PC-9 (cell line): ENCODE data around the gene GPR108. TPM values are rescaled to one million over a fixed set of nuclear protein-coding genes. Genes with fewer than 3 reads are reported as not detected.
"Not testable (repeated sequence)": the region's sequence is repeated elsewhere in the genome, so short reads cannot be mapped to it uniquely, and the experiment has no call there.

Experiments used
- BruUV-seq: library from RNA; stranded (reverse); fragments of 400-500 nt; replicated peaks from 2 replicates; lab custom pipeline; 2021; lab: Mats Ljungman, UMichigan
- CTCF ChIA-PET: fragments of 300-600 bp; sonication (Branson Sonifier 250); formaldehyde crosslinking; loops from one replicate; lab custom pipeline; 2022; ENCODE audit warnings: antibody characterized with exemption; lab: Charles Lee
- POLR2A ChIA-PET: fragments of 300-600 bp; sonication (Branson Sonifier 250); formaldehyde crosslinking; loops from one replicate; lab custom pipeline; 2022; ENCODE audit warnings: antibody characterized with exemption; ENCODE audit not compliant: unreplicated experiment; lab: Charles Lee
- DNase-seq, 2 experiments: peaks; one replicate each; pipeline versions ENCODE4 v3.0.0 to v3.0.0-alpha.2; 2015 to 2022; ENCODE audit warnings: mixed read lengths in 1 of 2
- H2AFZ ChIP-seq: fragments of 200-600 bp; sonication (generic); 2 replicates; pipeline ENCODE4 v1.8.1; 2017; ENCODE audit warnings: antibody characterized with exemption
- H3F3A ChIP-seq: fragments of 200-600 bp; sonication (generic); 2 replicates; pipeline ENCODE4 v1.8.1; 2017; ENCODE audit warnings: antibody characterized with exemption, mild to moderate bottlenecking, low read depth; ENCODE audit not compliant: insufficient read depth
- H3K27ac ChIP-seq: fragments of 200-600 bp; sonication (generic); 2 replicates; pipeline ENCODE4 v1.6.1; 2016; ENCODE audit warnings: mixed run types
- H3K27me3 ChIP-seq: fragments of 200-600 bp; sonication (generic); 2 replicates; pipeline ENCODE4 v1.6.1; 2016; ENCODE audit warnings: low read depth, mixed run types; ENCODE audit not compliant: insufficient read depth
- H3K36me3 ChIP-seq: fragments of 200-600 bp; sonication (generic); 2 replicates; pipeline ENCODE4 v1.6.1; 2016; ENCODE audit warnings: low read depth, mixed run types
- H3K4me1 ChIP-seq: fragments of 200-600 bp; sonication (generic); replicated peaks from 2 replicates; pipeline ENCODE4 v1.6.1; 2016; ENCODE audit warnings: mixed run types; ENCODE audit not compliant: insufficient read depth
- H3K4me2 ChIP-seq: fragments of 200-600 bp; sonication (generic); 2 replicates; pipeline ENCODE4 v1.6.1; 2017; ENCODE audit warnings: mixed run types
- H3K4me3 ChIP-seq: fragments of 200-600 bp; sonication (generic); 2 replicates; pipeline ENCODE4 v1.6.1; 2016; ENCODE audit warnings: mixed run types
- H3K79me2 ChIP-seq: fragments of 200-600 bp; sonication (generic); 2 replicates; pipeline ENCODE4 v1.6.1; 2017; ENCODE audit warnings: low read depth, mixed run types
- H3K9me2 ChIP-seq: fragments of 200-600 bp; sonication (generic); 2 replicates; pipeline ENCODE4 v1.8.1; 2017; ENCODE audit warnings: mild to moderate bottlenecking; ENCODE audit not compliant: insufficient read depth
- H3K9me3 ChIP-seq: fragments of 200-600 bp; sonication (generic); 2 replicates; pipeline ENCODE4 v1.8.1; 2016; ENCODE audit warnings: low read depth; ENCODE audit not compliant: insufficient read depth
- H4K20me1 ChIP-seq: fragments of 200-600 bp; sonication (generic); 2 replicates; pipeline ENCODE4 v1.8.1; 2017; ENCODE audit not compliant: insufficient read depth
- EZH2 ChIP-seq: fragments of 200-600 bp; sonication (generic); IDR thresholded peaks from 2 replicates; pipeline ENCODE4 v1.8.0; 2017; ENCODE audit warnings: antibody characterized with exemption, low read depth
- intact Hi-C: fragments of 100-400 bp; cut with micrococcal nuclease; formaldehyde crosslinking; loops from one replicate; pipeline ENCODE4 v1.10.0; 2022; ENCODE audit not compliant: unreplicated experiment
- total RNA-seq: library from RNA; stranded (reverse); gene quantifications from 2 replicates; pipeline ENCODE4 v1.2.3, GENCODE V29; 2021
- TF ChIP-seq, protein P1 (sequence below): fragments of 200-600 bp; sonication (generic); conservative IDR thresholded peaks from 2 replicates; pipeline ENCODE4 v1.6.1; 2017; ENCODE audit warnings: mixed run types, antibody characterized with exemption, mild to moderate bottlenecking, moderate library complexity

GPR108 gene
- total RNA-seq, 1 experiment from 2014 or later, result 66.8 TPM

DNA sequence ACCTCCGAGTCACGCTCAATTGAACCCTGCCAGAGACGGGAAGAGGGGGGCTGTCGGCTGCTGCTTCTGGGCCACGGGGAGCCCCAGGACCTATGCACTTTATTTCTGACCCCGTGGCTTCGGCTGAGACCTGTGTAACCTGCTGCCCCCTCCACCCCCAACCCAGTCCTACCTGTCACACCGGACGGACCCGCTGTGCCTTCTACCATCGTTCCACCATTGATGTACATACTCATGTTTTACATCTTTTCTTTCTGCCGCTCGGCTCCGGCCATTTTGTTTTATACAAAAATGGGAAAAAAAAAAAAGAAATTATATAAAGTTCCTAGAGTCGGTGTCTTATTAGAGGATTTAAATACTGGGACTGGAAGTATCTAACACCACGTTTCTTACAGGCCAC is 13.8 kb upstream of the GPR108 start:
- Histone ChIP-seq H2AFZ (no peak overlapping the region), H3K4me1 (0 out of 2 replicates have a peak, but pooled peaks cover 5% of the 10 kb centered on the region), H3K36me3 (peaks cover 17% of the 10 kb centered on the region; the same call in 1 of the 2 replicates), H3K79me2 (peaks cover 11% of the 10 kb centered on the region), H3F3A (peaks cover 69% of the 10 kb centered on the region), H4K20me1 (peaks cover 4% of the 10 kb centered on the region), H3K4me3 (no peak overlapping the region), H3K27ac (peak overlapping the region; percentile 21; the same call in 1 of the 2 replicates), H3K4me2 (no peak overlapping the region), H3K9me2 (no peaks in the 10 kb centered on the region), H3K27me3 (no peaks in the 10 kb centered on the region), H3K9me3 (no peaks in the 10 kb centered on the region)
- DNase-seq, result peak in 1 of 2 experiments; percentile 53
- TSS peak; percentile 15 for BruUV-seq
- CTCF ChIA-PET, result no interaction called here
- intact Hi-C loops, result no loop called here
- POLR2A ChIA-PET, result no interaction called here
- TF ChIP-seq EZH2, result no peak
- TF ChIP-seq, protein P1, sequence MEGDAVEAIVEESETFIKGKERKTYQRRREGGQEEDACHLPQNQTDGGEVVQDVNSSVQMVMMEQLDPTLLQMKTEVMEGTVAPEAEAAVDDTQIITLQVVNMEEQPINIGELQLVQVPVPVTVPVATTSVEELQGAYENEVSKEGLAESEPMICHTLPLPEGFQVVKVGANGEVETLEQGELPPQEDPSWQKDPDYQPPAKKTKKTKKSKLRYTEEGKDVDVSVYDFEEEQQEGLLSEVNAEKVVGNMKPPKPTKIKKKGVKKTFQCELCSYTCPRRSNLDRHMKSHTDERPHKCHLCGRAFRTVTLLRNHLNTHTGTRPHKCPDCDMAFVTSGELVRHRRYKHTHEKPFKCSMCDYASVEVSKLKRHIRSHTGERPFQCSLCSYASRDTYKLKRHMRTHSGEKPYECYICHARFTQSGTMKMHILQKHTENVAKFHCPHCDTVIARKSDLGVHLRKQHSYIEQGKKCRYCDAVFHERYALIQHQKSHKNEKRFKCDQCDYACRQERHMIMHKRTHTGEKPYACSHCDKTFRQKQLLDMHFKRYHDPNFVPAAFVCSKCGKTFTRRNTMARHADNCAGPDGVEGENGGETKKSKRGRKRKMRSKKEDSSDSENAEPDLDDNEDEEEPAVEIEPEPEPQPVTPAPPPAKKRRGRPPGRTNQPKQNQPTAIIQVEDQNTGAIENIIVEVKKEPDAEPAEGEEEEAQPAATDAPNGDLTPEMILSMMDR, result no peak

DNA sequence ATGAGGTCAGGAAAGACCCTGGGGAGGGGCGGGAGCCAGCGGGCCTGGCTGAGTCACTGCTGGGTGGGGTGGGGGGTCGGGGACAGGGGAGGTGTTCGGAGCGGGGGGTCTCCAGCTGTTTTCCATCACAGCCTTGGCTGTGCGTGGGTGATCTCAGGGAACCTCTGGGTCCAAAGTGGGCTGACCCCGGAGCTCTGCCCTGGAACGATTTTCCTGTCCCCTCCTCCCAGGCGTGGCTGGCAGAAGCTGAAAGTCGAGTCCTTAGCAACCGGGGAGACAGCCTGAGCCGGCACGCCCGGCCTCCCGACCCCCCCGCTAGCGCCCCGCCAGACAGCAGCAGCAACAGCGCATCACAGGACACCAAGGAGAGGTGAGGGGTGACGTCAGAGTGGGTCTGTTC is 12.7 kb upstream of the GPR108 start:
- Histone ChIP-seq H3K4me2 (no peak overlapping the region), H3K4me1 (peaks cover 11% of the 10 kb centered on the region), H3K4me3 (no peak overlapping the region), H3K9me2 (no peaks in the 10 kb centered on the region), H4K20me1 (peaks cover 4% of the 10 kb centered on the region), H3K36me3 (peaks cover 19% of the 10 kb centered on the region; the same call in 1 of the 2 replicates), H3K79me2 (peaks cover 17% of the 10 kb centered on the region), H3K27me3 (no peaks in the 10 kb centered on the region), H2AFZ (no peak overlapping the region), H3F3A (peaks cover 77% of the 10 kb centered on the region), H3K9me3 (no peaks in the 10 kb centered on the region), H3K27ac (no peak overlapping the region)
- intact Hi-C loops, result no loop called here
- TF ChIP-seq, protein P1, result no peak
- no peak for TF ChIP-seq EZH2
- CTCF ChIA-PET, result interaction anchor here (0.6 to 0.7 kb wide), 2 partner anchors 112 to 592 kb away, joined by 5 read pairs; no protein-coding TSS in a partner anchor
- BruUV-seq, result no TSS peak
- POLR2A ChIA-PET, result interaction anchor here (0.5 kb wide), 2 partner anchors 16 to 51 kb away, joined by 3 to 6 read pairs; no protein-coding TSS in a partner anchor
- peak in 1 of 2 experiments; percentile 49 for DNase-seq

DNA sequence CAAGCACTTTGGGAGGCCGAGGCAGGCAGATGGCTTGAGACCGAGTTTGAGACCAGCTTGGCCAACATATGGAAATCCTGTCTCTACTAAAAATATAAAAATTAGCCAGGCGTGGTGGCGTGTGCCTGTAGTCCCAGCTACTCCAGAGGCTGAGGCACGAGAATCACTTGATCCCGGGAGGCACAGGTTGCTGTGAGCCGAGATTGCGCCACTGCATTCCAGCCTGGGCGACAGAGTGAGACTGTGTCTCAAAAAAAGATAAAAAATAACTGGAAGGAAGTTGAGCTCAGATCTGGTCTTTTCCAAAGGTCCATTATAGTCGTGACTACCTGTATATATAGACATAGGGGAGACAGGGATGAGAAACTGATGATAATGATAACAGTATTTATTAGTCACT is 11.2 kb upstream of the GPR108 start:
- BruUV-seq, H4K20me1 ChIP-seq, H3K9me3 ChIP-seq, CTCF ChIA-PET, intact Hi-C loops, DNase-seq, H3K4me3 ChIP-seq, H3K9me2 ChIP-seq, H2AFZ ChIP-seq, H3K4me2 ChIP-seq, H3K27me3 ChIP-seq: not testable (repeated sequence)
- Histone ChIP-seq H3K36me3 (peaks cover 19% of the 10 kb centered on the region; the same call in 1 of the 2 replicates), H3K79me2 (peaks cover 17% of the 10 kb centered on the region), H3F3A (peaks cover 82% of the 10 kb centered on the region), H3K27ac (peak overlapping the region; percentile 32; the same call in 1 of the 2 replicates), H3K4me1 (peaks cover 24% of the 10 kb centered on the region)
- POLR2A ChIA-PET, result interaction anchor here (0.5 to 0.8 kb wide), 2 partner anchors 10 to 226 kb away, joined by 3 to 5 read pairs; partner anchors contain the start of gene TRIP10
